HG03108 (cell line): ENCODE measurements around the gene KIF25.

ENCODE experiments used
- ATAC-seq: cut with Tn5 transposase; IDR thresholded peaks from one replicate; pipeline ENCODE4 v1.9.1; 2021; ENCODE audit warnings: moderate library complexity; ENCODE audit not compliant: unreplicated experiment

Gene KIF25

DNA sequence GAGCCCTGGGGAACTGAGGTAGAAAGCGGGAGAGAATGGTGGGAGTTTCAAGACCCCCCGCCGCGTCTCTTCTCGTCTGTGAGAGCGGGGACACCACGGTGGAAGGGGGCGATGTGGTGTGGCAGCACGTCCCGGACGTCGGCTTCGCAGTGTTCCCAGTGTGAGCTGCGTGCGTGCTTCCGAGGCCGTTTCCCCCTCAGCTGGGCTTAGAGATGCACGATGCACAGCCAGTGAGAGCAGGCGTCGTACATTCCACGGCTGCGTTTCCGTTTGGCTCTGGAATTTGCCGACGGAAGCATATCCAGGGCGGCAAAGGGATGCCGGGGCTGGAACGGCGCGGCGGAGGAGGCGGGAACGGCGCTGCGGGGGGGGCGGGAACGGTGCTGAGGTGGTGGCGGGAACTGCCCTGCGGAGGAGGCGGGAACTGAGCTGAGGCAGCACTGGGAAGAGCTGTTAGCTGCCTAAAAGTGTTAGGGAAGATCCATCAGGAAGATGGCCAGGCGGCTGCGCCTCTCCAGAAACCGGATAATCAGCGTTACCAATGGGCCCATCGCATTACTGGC is 37.7 kb downstream of the KIF25 start:
- ATAC-seq, result no peak

DNA sequence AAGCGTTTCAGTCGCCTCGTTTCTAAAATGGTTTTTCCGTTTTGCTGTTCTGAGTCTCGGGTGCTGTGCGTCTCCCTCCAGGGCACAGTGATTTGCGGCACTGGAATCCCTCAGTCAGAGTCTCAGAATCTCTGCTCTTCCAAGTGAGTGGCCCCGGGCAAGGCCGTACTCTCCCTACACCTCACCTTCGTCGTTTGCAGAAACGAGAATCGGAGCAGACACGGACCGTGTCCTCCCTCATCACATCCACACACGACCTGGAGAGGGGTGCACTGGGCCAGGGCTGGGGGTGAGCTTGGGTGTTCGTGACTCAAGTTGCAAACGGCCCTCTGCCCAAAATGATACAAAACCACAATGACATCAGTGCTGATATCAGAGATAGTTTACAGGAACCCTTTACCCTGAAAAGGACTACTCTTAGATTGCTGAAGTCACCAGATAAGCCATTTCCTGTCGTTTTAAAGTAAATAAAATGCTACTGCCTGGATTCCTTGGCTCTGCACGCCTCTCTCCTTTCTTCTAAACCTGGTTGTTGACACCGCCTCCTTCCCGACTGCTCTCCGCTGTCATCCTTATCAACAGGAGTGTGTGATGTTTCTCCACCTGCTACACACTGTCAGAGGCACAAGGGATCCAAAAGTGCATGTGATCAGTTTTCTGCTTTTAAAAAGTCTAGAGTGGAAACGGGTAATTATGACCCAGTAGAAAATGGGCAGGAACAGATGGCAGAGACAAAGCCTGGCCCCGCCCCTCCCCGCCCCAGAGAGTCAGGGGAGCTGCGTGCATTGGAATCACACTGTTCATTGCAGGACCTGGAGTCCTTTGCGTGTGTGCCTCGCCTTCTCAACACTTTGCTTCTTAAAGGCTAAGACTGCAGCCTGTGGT is 38.4 kb downstream of the KIF25 start:
- no peak for ATAC-seq

DNA sequence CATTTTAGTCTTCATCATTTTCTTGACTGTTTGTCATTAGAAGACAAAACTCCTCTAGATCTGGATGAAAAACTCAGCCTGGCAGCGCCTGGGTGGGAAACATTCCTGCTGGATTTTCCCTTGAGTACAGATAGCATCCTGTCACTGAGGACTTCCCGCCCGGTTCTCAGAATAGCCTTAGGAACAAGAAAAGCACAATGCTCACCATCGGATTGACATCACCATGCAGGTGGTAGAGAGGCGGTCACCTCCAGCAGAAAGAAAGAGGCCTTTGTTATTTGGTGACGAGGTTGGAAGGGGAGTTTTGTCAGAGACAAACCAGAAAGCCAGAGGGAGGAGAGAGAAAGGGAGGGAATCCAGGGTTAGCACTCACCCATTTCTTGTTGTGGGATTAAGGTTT is 39.8 kb downstream of the KIF25 start:
- no peak for ATAC-seq

DNA sequence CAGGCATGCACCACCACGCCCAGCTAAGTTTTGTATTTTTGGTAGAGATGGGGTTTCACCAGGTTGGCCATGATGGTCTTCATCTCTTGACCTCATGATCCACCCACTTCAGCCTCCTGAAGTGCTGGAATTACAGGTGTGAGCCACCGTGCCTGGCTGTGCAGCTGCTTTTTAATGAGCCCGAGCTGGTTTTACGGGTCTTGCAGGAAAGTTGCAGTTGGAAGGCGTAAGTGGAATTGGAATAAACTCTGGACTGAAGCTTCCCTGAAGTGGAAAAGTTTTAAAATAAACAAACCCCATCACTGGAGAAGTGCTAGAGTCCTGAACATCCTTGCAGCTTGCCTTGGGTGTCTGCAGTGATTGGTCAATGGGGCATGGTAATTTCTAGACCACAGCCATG is 40.4 kb downstream of the KIF25 start:
- ATAC-seq, result no peak

DNA sequence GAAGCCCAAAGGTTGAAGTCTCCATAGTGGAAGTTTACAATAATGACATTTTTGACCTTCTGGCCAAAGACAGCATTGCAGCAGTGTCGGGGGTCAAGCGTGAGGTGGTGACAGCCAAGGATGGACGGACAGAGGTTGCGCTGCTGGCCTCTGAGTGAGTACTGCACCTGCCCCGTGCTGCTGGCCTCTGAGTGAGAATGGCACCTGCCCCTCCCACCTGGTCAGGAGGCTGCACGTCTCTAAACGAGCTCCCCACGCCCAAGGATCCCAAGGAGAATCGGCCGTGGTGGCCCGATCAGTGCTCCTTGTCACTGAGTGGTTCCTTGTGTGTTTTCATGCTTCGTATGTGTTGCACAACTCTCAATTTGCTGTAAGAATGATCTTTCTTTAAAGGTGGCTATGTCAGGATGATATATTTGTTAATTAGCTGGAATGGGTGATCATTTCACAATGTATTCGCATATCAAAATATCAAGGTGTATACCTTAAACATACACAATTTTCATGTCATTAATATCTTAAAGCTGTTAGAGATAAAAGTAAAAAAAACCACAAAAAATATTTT is 41.2 kb downstream of the KIF25 start:
- ATAC-seq, result no peak

DNA sequence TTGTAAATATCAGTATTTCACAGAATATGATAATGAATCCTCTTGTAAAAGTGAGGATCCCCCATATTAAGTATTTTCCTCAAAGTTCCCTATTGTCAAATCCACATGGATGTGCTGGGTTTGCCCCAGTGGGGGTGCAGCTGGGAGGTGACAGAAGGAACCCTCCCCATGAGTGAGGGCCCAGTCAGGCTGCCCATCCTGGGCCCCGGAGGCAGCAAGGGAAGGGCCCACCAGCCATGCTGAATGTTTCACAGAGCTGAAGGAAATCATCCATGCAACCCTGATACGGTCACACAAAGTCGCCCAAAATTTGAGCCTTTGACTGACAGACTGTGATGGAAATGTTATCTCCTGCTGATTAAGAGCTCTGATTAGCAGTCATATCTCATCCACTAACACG is 41.8 kb downstream of the KIF25 start:
- no peak for ATAC-seq

DNA sequence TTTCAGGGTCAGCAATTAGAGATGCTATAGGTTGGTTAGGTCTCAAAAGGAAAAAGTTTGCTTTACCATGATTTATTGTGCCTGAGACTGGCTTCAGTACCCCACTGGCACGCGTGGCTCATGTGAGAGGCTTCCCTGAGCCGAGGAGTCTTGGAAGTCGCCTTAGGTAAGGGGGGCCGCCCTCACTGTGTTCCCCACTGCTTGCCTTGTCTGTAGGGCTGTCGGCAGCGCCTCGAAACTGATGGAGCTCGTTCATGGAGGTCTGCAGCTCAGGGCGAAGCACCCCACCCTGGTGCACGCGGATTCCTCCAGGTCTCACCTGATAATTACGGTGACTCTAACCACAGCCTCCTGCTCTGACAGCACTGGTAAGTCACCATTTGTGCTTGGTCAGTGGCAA is 42.4 kb downstream of the KIF25 start:
- ATAC-seq, result no peak

DNA sequence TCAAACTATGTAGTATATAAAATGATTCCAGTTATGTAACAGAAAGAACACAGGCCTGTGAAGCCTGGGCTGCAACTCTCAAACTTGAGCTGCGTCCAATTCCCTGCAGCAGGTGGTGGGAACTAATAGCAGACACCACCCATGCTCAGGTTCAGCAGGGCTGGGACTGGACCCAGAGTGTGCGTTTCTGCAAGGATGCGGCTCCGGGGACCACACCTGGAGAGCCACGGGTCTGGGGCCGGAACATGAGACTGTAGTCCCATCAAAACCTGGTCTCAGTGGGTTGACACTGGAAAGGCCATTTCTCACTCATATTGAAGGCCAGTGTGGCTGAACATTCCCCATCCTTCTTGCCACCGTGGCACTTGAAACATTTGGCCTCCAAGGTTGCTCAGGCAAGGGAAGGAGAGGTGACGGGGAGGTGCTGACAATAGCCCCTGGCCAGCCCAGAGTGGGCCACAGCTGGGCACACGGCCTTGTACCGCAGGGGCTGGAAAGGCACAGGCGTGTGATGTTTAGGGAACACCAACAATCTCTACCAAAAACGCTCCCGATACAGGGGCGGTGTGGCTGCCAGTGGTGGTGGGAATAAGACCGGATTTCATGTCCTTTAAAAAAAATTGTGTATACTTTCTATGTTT is 43.5 kb downstream of the KIF25 start:
- no peak for ATAC-seq

DNA sequence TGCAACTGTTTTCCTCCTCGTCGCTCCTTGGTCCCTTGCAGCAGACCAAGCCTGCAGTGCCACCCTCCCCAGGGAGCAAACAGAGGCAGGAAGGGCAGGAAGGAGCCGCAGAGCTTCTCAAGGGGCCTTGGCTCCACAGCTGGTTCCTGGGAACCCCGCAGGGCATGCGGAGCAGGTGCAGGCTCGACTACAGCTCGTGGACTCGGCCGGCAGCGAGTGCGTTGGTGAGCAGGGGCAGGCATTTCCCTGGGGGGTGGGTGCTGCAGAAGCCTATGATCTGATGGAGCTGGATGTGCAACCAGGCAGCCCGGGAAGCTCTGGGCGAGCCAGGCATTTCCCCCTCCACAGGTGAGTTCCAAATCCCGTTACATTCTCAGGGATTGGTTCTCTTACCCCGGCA is 44.5 kb downstream of the KIF25 start:
- ATAC-seq, result no peak

DNA sequence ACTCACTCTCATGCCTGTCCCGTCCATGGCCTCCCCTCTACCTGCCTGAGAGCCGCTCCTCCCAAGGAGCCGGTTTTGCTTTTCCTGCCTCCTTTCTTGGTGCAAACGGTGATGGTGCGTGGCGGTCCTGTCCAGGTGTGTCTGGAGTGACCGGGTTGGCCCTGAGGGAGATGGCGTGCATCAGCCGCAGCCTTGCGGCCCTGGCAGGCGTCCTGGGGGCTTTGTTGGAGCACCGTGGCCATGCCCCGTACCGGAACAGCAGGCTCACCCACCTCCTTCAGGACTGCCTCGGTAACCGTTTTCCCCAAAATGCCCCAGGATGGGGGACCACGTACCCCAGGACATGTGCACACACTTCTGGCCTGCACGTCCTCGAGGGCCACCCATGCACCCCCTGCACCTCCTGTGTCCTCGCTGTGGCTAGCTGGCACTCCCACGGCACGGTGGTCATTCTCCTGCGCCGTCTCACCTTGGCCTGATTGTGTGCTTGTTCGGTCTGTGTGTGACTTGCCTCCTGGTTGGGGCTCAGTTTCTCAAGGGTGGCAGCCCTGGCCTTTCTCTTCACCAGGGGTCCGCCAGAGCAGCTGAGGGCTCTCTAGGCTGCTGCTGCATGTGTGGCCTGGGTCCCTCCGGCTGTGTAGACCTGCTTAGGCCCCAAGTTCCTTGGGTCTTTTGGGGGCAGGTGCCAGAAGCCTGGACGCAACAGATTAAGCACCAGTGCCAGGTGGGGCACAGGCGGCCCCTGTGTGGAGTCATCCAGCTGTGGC is 45.1 kb downstream of the KIF25 start:
- no peak for ATAC-seq

DNA sequence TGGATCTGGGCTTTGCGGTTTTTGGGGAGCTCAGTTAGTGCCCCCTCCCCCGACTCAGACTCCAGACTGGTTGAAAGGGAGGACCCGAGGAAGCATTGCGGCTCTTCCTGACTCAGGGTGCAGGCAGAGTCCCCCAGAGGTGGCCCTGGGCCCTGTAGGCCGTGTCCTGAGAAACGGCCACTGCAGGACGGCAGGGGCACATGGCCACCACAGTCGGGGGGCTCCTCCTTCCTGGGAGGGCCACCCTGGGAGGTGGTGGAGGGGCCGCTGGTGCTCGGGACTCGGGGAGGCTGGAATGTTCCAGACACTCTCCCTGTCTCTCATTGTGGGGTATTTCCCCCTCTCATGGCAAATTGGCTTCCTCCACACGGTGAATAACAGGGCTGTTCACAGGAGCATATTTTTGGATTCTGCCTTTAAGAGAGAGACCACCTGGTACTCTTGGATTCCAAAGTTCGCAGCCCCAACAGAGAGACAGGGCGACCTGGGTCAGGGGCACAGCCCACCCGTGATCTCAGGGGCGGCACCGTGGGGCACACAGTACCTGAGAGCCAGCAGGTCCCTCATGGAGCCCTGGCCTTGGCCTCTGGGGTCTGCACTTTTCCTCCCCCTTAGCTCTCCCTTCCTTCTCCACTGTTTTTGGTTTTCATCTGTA is 45.8 kb downstream of the KIF25 start:
- no peak for ATAC-seq

DNA sequence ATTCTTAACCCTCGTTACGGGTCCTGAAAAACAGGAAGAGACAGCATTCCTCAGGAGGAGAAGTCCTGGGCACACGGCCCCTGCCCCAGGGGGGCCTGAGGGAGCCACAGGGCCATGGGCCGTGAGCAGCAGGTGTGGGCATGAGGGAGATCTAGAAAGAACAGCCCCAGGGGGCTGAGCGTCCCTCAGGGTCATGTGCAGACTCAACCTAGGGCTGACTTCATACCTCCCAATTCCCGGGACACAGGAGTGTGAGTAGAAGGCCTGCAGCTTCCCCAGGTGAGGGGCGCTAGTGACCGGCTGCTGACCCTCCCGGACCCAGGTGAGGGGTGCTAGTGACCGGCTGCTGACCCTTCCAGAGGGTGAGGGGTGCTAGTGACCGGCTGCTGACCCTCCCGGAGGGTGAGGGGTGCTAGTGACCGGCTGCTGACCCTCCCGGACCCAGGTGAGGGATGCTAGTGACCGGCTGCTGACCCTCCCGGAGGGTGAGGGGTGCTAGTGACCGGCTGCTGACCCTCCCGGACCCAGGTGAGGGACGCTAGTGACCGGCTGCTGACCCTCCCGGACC is 46.5 kb downstream of the KIF25 start:
- no peak for ATAC-seq

DNA sequence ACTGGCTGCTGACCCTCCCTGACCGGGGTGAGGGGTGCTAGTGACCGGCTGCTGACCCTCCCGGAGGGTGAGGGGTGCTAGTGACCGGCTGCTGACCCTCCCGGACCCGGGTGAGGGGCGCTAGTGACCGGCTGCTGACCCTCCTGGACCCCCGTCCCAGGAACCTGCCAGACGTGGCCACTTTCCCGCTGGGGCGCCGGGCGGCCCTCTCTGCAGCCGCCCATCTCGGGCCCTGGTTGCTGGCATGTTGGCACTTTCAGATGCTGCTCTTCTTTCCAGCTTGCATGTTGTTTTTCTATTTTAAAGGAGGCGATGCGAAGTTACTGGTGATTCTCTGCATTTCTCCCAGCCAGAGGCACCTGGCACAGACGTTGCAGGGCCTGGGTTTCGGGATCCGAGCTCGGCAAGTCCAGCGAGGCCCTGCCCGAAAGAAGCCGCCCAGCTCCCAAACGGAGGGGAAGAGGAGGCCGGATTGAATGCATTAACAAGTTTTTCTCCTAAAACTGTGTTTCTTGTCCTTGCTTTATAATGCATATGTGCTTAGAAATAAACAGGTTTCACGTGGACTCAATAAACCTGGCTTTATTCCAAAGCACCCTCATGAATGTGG is 47.2 kb downstream of the KIF25 start:
- ATAC-seq, result no peak

DNA sequence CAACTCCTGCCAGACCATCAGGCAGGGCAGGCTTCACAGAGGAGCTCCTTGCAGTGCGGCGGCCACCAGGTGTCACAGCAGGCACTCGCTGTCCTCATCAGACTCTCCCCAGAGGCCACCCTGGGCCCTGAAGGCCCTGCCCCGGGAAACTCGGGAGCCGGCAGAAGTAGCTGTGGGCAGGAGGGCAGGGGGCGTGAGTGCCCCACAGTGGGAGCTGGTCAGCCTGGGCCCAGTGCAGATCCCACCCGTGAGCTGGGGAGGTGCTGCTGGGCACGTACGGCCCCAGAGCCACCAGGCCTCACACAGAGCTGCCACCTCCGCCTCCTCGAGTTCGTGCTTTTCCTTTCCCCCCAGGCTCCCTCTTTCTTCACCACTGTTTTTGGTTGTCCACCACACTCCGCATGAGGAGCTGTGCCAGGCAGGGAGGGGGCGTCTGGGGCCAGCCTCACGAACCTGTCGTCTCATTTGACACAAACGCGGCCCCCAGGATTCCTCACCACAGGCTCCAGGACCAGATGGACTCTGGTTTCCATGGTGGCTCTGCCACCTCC is 47.7 kb downstream of the KIF25 start:
- ATAC-seq, result no peak

DNA sequence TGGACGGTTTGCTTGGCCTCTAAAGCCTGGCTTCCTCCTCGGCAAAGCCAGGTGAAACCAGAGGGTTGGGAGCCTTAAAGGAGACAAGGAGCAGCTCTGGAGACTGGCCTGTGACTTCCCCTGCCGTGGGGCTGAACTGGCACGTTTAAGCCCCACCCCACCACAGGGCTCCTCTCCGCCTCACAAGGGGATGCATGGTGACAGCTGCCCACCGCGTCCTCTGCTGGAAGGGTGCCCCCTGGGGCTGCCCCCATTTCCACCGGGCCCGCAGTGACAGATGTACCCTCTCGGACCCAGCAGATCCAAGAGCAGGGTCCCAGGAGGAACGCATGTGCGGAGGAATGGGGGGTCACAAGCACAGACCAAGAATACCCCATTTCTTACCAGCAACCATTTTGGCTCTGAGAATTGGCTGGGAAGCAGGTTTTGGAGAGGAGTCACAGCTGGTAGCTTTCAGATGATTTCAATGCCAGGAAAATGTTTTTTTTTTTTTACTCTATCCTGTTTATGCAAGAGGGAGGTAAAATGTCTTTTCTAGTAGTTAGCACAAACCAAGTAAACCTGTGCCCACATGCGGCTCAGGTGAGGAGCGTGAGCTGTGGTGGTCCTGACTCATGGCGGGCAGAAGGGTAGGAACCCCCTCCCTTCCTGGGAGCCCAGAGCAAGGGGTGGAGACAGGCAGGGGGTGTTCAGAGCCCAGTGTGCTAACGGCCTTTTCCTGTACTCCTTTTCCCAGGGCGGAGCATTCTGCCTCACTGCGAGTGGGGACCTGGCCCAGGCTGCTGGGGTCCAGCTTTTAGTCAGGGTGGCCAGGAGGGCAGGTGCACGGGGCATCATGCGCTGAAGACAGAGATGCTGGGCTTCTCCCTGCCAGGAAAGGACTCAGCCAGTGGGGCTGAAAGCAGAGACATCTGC is 48.5 kb downstream of the KIF25 start:
- no peak for ATAC-seq

DNA sequence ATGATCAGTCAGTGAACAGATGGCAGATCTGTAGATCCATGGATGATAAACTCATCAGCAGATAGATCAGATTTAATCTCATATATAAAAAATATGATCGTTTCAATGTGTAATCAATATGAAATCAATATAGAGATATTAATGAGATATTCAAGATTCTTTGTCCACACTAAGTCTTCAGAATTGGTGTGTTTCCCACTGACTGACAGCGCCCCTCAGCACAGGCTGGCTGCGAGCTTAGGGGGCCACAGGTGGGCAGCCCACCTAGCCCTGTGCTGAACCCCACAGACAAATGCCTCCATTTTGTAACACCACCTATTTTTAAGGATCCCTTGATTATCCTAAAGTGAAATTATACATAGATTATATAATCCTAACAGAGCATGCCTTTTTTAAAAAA is 49.2 kb downstream of the KIF25 start:
- ATAC-seq, result no peak

DNA sequence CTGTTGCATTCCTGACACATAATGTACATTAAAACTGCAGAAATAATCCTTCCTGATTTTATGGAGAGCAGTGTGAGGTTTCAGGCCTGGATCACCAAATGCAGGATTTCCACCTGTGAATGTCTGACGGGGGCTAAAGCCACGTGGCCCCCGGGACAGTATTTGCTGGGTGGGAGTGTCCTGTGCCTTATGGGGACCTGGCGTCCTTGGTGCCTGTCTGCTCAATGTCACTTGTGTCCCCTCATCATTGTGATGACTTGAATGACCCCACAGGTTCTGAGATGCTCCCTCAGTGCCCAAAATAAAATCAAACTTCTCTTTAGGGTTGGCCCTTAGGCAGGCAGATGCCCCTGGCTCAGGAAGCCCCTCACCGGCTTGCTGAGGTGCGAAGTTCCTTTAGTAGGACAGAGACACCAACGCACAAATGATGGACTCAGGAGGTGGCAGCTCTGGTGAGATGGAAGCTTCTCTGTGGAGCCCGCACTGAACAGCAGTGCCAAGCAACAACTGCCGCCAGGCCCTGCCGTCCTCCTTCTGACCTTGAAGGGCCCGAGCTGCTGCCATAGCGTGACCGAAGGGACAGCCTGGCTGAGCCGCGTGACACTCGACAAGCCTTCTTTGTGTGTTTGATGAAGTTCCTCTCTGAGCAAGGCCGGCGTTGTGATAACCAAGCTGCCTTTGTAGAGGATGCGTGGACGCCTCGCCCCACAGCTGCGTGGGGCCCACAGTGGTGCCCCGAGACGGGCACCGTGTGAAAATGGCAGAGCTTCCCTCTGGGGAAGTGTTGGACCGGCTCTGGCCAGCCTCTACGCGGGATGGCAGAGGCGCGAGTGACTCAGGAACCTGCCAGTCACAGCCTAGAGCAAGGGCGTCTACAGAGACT is 50.6 kb downstream of the KIF25 start:
- ATAC-seq, result no peak

DNA sequence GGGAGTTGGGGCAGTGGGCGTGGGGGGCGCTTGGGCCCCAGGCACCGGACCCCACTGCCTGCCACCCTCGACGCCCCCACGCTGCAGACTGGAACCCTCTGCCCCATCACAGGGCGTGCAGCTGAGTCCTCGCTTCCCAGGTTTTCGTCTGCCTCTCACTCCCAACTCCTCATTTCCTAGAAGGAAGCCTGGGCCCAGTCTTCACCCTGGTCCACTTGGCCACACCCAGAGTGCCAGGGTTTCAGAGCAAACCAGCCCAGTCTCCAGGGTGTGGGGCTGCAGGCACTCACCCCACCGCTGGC is 51.2 kb downstream of the KIF25 start:
- ATAC-seq, result no peak
